Medulla oblongata (tissue), 1 donor: ENCODE measurements around the gene CENPQ.

Experiments
- DNase-seq: peaks from one replicate; pipeline ENCODE4 v3.0.0-alpha.2; 2015; ENCODE audit errors: extremely low spot score

Gene CENPQ

GRCh38 chr6:49504666-49505065 lies 41.5 kb downstream of the CENPQ start:
- no peak for DNase-seq

GRCh38 chr6:49506569-49507111 lies 43.5 kb downstream of the CENPQ start:
- no peak for DNase-seq

GRCh38 chr6:49509342-49509741 lies 46.2 kb downstream of the CENPQ start:
- no peak for DNase-seq

- DNase-seq, result no peak
Measured at GRCh38 chr6:49513153-49513989, 50.2 kb downstream of the CENPQ start.

GRCh38 chr6:49514571-49515484 lies 51.7 kb downstream of the CENPQ start:
- no peak for DNase-seq

- DNase-seq, result no peak
Measured at GRCh38 chr6:49515485-49516146, 52.4 kb downstream of the CENPQ start.

- no peak for DNase-seq
Measured at GRCh38 chr6:49516147-49516505, 53.0 kb downstream of the CENPQ start.

- DNase-seq, result no peak
Measured at GRCh38 chr6:49517919-49518318, 54.7 kb downstream of the CENPQ start.

GRCh38 chr6:49519660-49520059 lies 56.5 kb downstream of the CENPQ start:
- no peak for DNase-seq

- no peak for DNase-seq
Measured at GRCh38 chr6:49522710-49523593, 59.8 kb downstream of the CENPQ start.

GRCh38 chr6:49523901-49524300 lies 60.7 kb downstream of the CENPQ start:
- no peak for DNase-seq

GRCh38 chr6:49524541-49524940 lies 61.4 kb downstream of the CENPQ start:
- DNase-seq, result no peak

GRCh38 chr6:49526598-49526997 lies 63.4 kb downstream of the CENPQ start:
- no peak for DNase-seq

GRCh38 chr6:49527320-49527719 lies 64.2 kb downstream of the CENPQ start:
- no peak for DNase-seq

GRCh38 chr6:49528571-49528970 lies 65.4 kb downstream of the CENPQ start:
- DNase-seq, result no peak

- DNase-seq, result no peak
Measured at GRCh38 chr6:49530141-49530776, 67.1 kb downstream of the CENPQ start.

GRCh38 chr6:49531774-49532569 lies 68.8 kb downstream of the CENPQ start:
- DNase-seq, result peak; percentile 75

GRCh38 chr6:49535795-49536194 lies 72.6 kb downstream of the CENPQ start:
- no peak for DNase-seq

- DNase-seq, result no peak
Measured at GRCh38 chr6:49539102-49539501, 75.9 kb downstream of the CENPQ start.

- no peak for DNase-seq
Measured at GRCh38 chr6:49540614-49541013, 77.4 kb downstream of the CENPQ start.
